ENCODE measurements around the gene SEMA3C. TPM values are rescaled to one million over a fixed set of nuclear protein-coding genes. Genes with fewer than 3 reads are reported as not detected.

The SEMA3C gene
- total RNA-seq, 1 experiment from 2014 or later = 57.8 TPM

- DNase-seq (ENCODE audit: low spot score) = no peak
Measured at GRCh38 chr7:80826520-80827238, 92.2 kb downstream of the SEMA3C start.

- DNase-seq (ENCODE audit: low spot score) = no peak
Measured at GRCh38 chr7:80825499-80825898, 93.4 kb downstream of the SEMA3C start.

DNA sequence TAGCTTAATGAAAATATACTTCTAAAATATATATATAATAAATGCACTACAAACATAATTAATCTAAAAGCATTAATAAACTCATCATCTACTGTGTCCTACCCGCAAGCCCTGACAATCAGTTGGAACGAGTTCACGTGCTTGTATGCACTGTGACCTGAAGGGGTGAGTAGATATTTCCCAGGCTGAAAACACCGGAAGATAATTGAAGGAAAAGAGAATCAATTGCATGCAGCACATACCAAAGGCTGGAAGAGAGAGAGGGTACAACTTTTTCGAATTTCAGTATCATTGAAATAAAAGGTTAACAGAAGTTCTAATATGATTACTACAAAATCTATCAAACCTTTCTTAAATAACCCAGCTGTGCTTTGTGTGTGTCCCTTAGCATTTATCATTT is 94.6 kb downstream of the SEMA3C start:
- no peak for DNase-seq (ENCODE audit: low spot score)

- DNase-seq (ENCODE audit: low spot score) = no peak
Measured at GRCh38 chr7:80823057-80823456, 95.8 kb downstream of the SEMA3C start.

DNA sequence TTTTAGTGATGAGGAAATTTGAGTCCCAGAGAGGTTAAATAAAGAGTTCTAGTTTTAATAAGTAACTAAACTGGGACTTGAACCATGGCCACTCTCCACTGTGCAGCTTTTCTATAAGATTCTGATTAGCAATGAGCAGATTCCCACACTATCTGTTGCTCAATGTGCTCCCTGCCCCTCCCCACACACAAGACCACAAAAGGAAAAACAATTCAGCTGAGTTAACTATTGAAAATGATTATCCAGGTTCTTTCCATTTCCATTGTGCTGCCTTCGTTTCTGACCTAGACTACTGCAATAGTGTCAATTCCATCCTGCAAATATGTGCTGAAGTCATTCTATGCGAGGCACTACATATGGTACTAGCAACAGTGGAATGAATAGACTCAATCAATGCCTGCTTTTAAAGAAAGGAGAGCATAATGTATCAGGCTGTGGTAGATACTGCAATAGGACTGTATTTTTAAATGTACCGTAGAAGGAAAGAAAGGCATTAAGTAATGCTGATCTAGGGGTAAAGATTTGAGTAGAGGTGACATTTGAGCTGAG is 97.0 kb downstream of the SEMA3C start:
- no peak for DNase-seq (ENCODE audit: low spot score)

DNA sequence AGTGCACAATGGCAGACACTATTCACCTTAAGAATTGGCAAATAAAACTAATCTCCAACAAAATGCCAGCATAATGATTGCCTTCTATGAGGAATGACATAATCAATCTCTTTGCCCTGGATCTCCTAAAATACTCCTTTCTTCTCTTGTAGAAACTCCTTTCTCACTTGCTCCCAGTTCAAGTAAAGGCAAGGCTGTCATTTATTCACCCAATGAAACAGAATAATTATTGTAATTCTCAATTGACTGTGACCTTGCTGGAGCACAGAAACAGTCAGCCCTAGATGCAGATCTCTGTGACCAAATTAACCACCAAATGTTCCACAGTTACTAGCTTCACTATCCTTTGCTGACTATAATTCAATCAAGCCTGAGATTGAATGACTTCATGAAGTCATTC is 99.3 kb downstream of the SEMA3C start:
- DNase-seq (ENCODE audit: low spot score) = no peak

GRCh38 chr7:80818181-80818580 is 100.7 kb downstream of the SEMA3C start:
- no peak for DNase-seq (ENCODE audit: low spot score)

DNA sequence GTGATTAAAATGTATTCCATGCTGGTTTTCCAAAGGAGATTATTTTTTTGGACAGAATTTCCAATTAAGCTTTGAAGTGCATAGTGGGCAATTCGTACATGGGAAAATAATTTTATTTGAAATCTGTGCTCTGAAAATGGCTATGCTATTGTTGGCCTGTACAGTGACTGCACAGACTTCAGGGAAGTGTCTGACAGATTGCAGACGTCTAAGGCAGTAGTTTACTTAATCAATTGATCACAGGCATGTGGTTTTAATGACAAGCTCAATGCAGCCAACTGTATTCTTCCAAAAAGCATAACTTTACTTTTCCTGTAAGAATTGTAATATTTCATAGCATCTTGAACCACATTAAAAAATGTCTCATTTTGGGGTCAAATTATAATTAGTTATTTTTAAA is 102.0 kb downstream of the SEMA3C start:
- DNase-seq (ENCODE audit: low spot score) = no peak

- no peak for DNase-seq (ENCODE audit: low spot score)
Measured at GRCh38 chr7:80815733-80816132, 103.1 kb downstream of the SEMA3C start.

GRCh38 chr7:80809545-80809944 is 109.3 kb downstream of the SEMA3C start:
- no peak for DNase-seq (ENCODE audit: low spot score)

DNA sequence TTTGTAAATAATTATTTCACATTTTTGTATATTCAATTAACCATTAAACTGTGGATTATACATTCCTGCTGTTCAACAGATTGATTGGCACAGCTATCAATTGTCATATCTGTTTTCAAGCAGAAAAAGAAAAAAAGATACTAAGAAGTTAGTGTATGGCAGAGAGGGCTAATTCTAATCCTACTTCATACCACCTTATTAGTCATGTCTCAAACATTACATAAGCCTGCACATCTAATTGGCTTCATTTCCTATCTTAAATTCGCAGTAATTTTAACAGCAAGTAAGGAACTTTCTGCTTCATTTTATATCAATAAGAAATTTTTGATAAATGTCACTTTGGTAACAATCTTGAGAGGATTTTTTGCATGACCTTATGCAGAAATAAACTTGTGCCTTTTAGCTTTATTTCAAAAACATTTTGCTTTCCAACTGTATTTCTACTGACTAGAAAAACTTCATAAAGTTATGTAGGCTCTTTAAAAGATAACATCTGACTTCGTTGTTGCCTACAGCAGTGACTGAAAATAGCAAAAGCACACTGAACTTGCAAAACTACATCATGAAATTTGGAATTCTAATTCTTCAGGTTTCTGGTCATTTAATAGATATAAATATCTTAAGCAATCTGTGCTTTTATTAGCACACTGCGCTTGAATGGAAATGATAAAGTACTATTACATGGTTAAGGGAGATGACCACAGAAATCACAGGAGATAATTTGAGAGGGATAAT is 111.5 kb downstream of the SEMA3C start:
- no peak for DNase-seq (ENCODE audit: low spot score)

DNA sequence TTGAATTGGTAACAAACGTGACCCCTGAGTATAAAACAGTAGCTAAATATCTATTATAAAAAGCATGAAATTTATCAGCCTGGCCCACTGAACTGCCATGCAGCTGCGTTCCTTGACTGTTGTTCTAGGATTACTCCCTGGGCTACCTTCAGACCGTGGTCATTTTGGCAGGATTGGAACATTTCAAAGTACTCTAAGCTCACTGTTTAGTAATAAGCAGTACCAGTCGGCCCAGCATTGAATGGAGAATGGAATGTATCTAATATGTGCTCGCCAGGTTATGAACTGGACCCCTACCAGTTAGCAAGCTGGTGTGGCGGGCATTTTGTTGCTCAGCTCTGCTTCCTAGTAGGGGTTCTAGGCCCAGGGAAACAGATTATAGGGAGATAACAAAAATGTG is 112.2 kb downstream of the SEMA3C start:
- DNase-seq (ENCODE audit: low spot score) = no peak

- DNase-seq (ENCODE audit: low spot score) = no peak
Measured at GRCh38 chr7:80804589-80804988, 114.3 kb downstream of the SEMA3C start.

- no peak for DNase-seq (ENCODE audit: low spot score)
Measured at GRCh38 chr7:80802527-80802926, 116.3 kb downstream of the SEMA3C start.

DNA sequence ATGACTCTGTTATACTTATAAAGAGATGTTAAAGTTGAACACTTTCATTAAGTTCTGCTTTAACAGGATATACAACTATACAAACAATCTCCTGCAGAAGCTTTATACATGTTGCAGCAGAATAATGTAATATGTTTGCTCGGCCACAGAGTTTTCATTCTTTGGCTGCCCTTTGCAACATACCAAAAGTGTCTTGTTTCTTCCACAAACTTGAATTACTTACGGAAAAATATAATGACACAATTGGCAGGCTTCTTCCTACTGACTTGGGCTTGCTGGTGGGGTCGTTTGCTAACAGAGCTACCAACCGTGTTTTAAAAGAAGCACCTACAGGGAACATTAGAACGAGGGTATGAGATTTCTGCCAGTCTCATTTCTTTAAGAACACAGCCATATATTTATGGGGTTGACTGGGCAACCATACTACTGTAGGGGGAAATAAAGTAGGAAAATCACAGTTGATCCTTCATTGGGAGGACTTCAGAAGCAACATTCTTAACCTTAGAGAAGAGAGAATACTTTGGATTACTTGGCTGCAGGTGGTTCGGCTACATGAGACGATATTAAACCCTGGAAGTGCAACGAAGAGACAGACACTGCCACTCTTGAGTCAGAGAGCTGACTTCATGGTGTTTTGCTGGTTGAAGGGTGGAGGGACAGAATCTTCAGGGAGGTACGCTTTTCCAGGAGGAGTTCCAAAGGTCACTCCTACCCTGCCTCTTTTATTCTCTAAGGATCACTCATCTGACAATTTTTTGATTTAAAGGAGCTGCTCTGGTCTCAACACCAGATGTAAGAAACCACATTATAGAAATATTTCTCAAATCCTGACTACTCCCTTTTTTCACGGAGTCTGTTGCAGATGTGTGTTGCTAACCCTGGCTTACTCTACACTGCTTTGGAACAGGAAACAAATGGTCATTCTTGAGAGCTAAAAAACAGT is 123.9 kb downstream of the SEMA3C start:
- no peak for DNase-seq (ENCODE audit: low spot score)

GRCh38 chr7:80791509-80791929 is 127.3 kb downstream of the SEMA3C start:
- DNase-seq (ENCODE audit: low spot score) = no peak

DNA sequence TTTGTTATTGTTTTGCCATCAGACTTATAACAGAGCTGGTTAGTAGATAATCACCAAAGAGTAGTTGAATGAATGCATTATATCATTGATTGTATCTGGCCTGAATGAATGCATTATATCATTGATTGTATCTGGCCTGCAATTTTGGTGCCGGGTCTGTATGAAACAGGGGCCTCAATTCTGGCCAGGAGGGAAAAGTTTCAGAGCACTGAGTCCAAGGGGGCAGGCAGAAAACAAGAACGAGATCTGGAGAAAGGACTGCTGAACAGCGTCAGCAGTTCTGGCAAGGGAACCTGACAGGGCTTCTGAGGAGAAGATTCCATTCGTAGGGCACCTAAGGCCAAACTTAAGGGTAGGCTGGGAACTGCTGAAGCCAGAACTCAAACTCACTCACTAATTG is 128.0 kb downstream of the SEMA3C start:
- DNase-seq (ENCODE audit: low spot score) = no peak

DNA sequence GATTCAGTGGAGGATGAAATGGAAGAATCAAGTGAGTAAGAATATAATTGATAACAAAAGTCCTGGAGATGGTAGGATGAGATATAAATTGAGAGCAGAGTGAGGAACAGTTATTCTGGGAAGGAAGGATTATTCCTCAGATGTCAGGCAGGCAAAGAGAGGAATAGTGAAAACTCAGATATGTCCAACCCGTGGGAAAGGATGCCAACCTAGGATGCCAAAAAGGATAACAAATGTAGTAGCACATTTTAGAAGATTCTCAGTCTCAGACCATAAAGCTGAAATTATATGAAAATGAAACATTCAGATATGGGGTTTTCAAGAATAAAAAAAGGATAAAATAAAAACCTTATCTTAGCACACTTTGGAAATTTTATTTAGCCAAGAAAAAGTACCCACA is 131.1 kb downstream of the SEMA3C start:
- DNase-seq (ENCODE audit: low spot score) = no peak

- no peak for DNase-seq (ENCODE audit: low spot score)
Measured at GRCh38 chr7:80785961-80786536, 132.8 kb downstream of the SEMA3C start.

DNA sequence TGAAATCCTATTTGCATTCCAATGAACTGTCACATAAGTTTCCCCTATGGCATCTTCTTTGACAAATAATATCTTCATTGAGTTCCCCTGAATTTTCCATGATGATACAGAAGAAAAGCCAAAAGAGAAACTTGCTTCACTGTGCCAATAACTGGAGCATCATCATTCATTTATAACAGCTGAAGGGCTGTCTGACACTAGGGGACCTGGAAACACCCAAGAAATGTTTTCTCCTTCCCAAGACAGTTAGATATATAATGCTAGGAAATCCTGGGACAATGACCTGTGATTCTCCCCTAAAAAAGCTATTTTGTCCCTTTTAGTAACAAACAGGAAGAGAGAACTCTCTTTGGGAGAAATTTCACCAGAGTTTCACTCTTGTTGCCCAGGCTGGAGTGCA is 133.6 kb downstream of the SEMA3C start:
- no peak for DNase-seq (ENCODE audit: low spot score)

- DNase-seq (ENCODE audit: low spot score) = no peak
Measured at GRCh38 chr7:80783678-80784327, 135.0 kb downstream of the SEMA3C start.
